Psoas muscle (tissue), 8 donors: ENCODE measurements around the gene RPS15. TPM values are rescaled to one million over a fixed set of nuclear protein-coding genes. Genes with fewer than 3 reads are reported as not detected.
A peak's percentile ranks its signal among the peaks of the same experiment; 100 is the strongest.
"Not testable (repeated sequence)": the region's sequence is repeated elsewhere in the genome, so short reads cannot be mapped to it uniquely, and the experiment has no call there.

Experiments
- ATAC-seq, 4 donors: fragments of 200-7000 bp; cut with Tn5 transposase; one replicate each; pipeline ENCODE4 v1.9.1; 2020; ENCODE audit warnings: moderate library complexity in 3 of 4, mild to moderate bottlenecking in 2 of 4
- DNase-seq, 2 donors: peaks; one replicate each; pipeline ENCODE4 v3.0.0-alpha.2; 2020
- H3K27ac ChIP-seq: fragments of 200-600 bp; one replicate; pipeline ENCODE4 v1.8.0; 2022
- H3K27me3 ChIP-seq, 3 donors: fragments of 200-600 bp in 1 of 3; one replicate each; pipeline versions ENCODE4 v1.6.1 to v1.8.0; 2013 to 2022; ENCODE audit warnings: low read length in 2 of 3, mild to moderate bottlenecking in 2 of 3, moderate library complexity in 1 of 3; ENCODE audit not compliant: insufficient read depth in 3 of 3
- H3K36me3 ChIP-seq, 2 donors: fragments of 200-600 bp in 1 of 2; one replicate each; pipeline versions ENCODE4 v1.6.1 to v1.8.0; 2013 to 2022; ENCODE audit warnings: low read depth in 1 of 2, mild to moderate bottlenecking in 1 of 2, moderate library complexity in 1 of 2; ENCODE audit not compliant: insufficient read depth in 1 of 2
- H3K4me1 ChIP-seq: fragments of 200-600 bp; one replicate; pipeline ENCODE4 v1.8.0; 2022
- H3K4me3 ChIP-seq: fragments of 200-600 bp; one replicate; pipeline ENCODE4 v1.8.0; 2022; ENCODE audit warnings: mild to moderate bottlenecking
- H3K9me3 ChIP-seq: fragments of 200-600 bp; one replicate; pipeline ENCODE4 v1.8.0; 2022
- WGBS, 3 donors: extraction: QIAGEN DNeasy Blood & Tissue Kit; methylation state at CpG; one replicate each; pipeline versions ENCODE4 v1.1.6 to v1.1.7; 2013; 5-methylcytosine and 5-hydroxymethylcytosine counted together
- intact Hi-C, 2 donors: fragments of 100-400 bp; cut with DNase I; formaldehyde crosslinking; loops; one replicate each; pipeline versions ENCODE4 v1.11.0 to v1.14.2; 2022
- polyA plus RNA-seq, 3 donors: library from polyadenylated mRNA; stranded (reverse); fragments of 200-250 nt; gene quantifications; one replicate each; pipeline ENCODE4 v1.2.3, GENCODE V29; 2013
- total RNA-seq, 4 donors: library from RNA; stranded (reverse); fragmentation: NEBNext Ultra II Directional in 2 of 4; extraction: Animal tissue kit (Norgen Biotek cat#: 25700) in 2 of 4; gene quantifications; one replicate each; pipeline versions ENCODE4 v1.2.1 to v1.2.4, GENCODE V29; 2021 to 2023
- TF ChIP-seq, protein P1 (sequence below): fragments of 200-600 bp; IDR thresholded peaks from one replicate; pipeline ENCODE4 v1.8.0; 2022; ENCODE audit warnings: antibody characterized with exemption
- donor health status: healthy with polysubstance abuse.
- donor health status: DM: no; HTN: no; CAD: no; lungs with moderate emphysema.
- donor health status: Bipolar disorder and iron deficiency.
- donor health status: healthy.
- donor health status: DM: yes; HTN: yes; CAD: no.
- donor health status: DM: no; HTN: no; CAD: no.
- donor health status: DM: no; HTN: no; CAD: no.
- donor health status: DM: yes; HTN: yes; CAD: no.

The RPS15 gene
- total and polyA plus RNA-seq, 7 donors, result 697 to 4,077 (median 992) TPM

DNA sequence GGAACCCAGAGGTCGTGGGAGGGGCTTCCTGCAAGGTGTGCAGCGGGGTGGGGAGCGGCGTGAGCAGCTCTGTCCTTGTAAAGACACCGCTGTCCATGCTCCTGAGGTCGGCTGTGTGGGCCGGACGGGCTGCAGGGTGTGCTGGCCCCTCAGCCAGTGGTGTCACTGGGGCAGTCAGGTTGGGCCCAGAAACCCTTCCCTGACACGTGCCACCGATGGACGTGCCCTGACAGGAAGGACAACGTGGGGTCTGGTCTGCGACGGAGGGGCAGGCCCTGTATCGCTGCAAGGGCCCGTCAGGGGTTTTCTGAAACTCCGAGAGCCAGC lies 4.2 kb upstream of the RPS15 start:
- peaks cover 20% of the 10 kb centered on the region for H3K4me1 ChIP-seq
- ATAC-seq (no peak), DNase-seq (no peak)
- H3K27ac ChIP-seq, result no peak overlapping the region
- peaks cover 7 to 69% of the 10 kb centered on the region in 2 donors for H3K36me3 ChIP-seq
- no peak overlapping the region for H3K4me3 ChIP-seq
- WGBS, 3 donors, result 92 to 95% (median 94%) methylated on average over 17 of the region's 17 CpGs
- TF ChIP-seq, protein P1, sequence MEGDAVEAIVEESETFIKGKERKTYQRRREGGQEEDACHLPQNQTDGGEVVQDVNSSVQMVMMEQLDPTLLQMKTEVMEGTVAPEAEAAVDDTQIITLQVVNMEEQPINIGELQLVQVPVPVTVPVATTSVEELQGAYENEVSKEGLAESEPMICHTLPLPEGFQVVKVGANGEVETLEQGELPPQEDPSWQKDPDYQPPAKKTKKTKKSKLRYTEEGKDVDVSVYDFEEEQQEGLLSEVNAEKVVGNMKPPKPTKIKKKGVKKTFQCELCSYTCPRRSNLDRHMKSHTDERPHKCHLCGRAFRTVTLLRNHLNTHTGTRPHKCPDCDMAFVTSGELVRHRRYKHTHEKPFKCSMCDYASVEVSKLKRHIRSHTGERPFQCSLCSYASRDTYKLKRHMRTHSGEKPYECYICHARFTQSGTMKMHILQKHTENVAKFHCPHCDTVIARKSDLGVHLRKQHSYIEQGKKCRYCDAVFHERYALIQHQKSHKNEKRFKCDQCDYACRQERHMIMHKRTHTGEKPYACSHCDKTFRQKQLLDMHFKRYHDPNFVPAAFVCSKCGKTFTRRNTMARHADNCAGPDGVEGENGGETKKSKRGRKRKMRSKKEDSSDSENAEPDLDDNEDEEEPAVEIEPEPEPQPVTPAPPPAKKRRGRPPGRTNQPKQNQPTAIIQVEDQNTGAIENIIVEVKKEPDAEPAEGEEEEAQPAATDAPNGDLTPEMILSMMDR, result no peak
- intact Hi-C loops, result no loop called here
- no peaks in the 10 kb centered on the region for H3K9me3 ChIP-seq
- H3K27me3 ChIP-seq, result no peaks in the 10 kb centered on the region

DNA sequence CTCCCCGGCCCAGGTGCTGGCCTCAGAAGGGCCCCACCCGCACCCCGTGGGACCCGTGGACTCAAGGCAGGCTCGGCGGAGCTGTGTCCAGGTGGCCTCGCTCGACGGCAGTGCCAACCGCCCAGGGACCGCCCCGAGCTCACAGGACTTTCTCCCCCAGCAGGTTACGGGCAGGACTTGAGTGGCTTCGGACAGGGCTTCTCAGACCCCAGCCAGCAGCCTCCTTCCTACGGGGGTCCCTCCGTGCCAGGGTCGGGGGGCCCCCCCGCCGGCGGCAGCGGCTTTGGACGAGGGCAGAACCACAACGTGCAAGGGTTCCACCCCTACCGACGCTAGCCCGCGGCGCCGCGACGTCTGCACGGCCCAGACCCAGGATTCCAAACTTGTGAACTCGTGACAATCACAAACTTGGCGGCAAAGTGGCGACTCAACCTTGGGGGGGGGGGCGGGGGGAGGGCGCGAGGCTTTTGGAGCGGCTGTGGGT lies 3.6 kb upstream of the RPS15 start:
- H3K36me3 ChIP-seq, result peaks cover 3 to 65% of the 10 kb centered on the region in 2 donors
- no peaks in the 10 kb centered on the region for H3K9me3 ChIP-seq
- no peaks in the 10 kb centered on the region for H3K27me3 ChIP-seq
- DNase-seq (no peak), ATAC-seq (no peak)
- H3K27ac ChIP-seq, result no peak overlapping the region
- WGBS, 3 donors, result 78 to 86% (median 83%) methylated on average over 36 to 39 of the region's 39 CpGs
- H3K4me3 ChIP-seq, result no peak overlapping the region
- intact Hi-C loops, result no loop called here
- TF ChIP-seq, protein P1, result no peak
- H3K4me1 ChIP-seq, result peaks cover 25% of the 10 kb centered on the region

DNA sequence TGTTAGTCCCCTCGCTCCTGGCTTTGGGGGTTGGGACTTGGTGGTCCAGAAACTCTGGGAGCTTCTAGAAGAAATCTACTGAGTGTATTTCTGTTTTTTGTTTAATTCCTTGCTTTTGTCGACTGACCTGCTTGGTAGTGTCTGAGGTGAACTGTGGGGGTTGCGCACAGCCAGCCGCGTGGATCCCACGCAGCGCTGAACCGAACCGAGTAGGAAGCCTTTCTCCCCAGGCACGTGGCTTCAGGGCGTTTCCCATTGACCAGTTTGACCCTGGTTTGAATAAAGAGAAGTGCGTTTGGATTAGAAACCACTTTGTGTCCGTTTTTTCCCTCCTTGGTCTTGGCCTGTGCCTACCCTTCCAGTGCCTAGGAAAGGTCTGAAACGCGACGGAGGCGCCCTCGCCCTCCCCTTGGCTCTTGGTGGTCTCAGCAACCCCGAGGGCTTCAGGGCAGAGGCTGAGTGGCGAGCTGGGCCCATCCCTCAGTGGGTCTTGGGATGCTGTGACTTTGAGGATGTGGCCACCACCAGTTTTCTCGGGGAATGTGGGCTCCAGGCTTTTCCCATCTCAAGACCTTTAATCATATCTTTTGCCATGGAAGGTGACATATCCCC lies 2.7 kb upstream of the RPS15 start:
- H3K27me3 ChIP-seq, result no peaks in the 10 kb centered on the region
- TF ChIP-seq, protein P1, result no peak
- ATAC-seq (no peak), DNase-seq (no peak)
- no peak overlapping the region for H3K4me3 ChIP-seq
- H3K9me3 ChIP-seq, result no peaks in the 10 kb centered on the region
- 81 to 87% (median 86%) methylated on average over 21 of the region's 21 CpGs for WGBS, 3 donors
- H3K36me3 ChIP-seq, result peaks cover 5 to 65% of the 10 kb centered on the region in 2 donors
- peaks cover 34% of the 10 kb centered on the region for H3K4me1 ChIP-seq
- intact Hi-C loops, result no loop called here
- peak overlapping the region; percentile 4 for H3K27ac ChIP-seq

DNA sequence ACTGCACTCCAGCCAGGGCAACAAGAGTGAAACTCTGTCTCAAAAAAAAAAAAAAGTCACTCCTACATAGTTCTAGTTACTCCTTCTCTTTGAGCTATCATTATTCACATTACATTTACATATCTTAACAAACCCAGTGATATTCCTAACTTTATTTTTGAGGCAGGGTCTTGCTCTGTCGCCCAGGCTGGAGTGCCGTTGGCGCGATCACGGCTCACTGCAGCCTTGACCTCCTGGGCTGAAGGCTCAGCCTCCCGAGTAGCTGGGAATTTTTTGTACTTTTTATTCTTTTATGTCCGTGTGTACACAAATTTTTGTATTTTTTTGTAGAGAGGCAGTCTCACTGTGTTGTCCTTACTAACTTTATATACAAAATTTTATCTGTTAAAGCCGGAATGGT lies 587 bp upstream of the RPS15 start:
- peak overlapping the region; percentile 99 for H3K4me3 ChIP-seq
- WGBS, 3 donors, result 44 to 53% (median 51%) methylated on average over 8 of the region's 8 CpGs
- H3K27ac ChIP-seq, result peak overlapping the region; percentile 91
- no peak for DNase-seq
- intact Hi-C loops, result no loop called here
- peaks cover 36% of the 10 kb centered on the region for H3K4me1 ChIP-seq
- no peak for ATAC-seq
- H3K27me3 ChIP-seq, result no peaks in the 10 kb centered on the region
- TF ChIP-seq, protein P1, result no peak
- H3K36me3 ChIP-seq, result peaks cover 20 to 65% of the 10 kb centered on the region in 2 donors
- H3K9me3 ChIP-seq, result no peaks in the 10 kb centered on the region

DNA sequence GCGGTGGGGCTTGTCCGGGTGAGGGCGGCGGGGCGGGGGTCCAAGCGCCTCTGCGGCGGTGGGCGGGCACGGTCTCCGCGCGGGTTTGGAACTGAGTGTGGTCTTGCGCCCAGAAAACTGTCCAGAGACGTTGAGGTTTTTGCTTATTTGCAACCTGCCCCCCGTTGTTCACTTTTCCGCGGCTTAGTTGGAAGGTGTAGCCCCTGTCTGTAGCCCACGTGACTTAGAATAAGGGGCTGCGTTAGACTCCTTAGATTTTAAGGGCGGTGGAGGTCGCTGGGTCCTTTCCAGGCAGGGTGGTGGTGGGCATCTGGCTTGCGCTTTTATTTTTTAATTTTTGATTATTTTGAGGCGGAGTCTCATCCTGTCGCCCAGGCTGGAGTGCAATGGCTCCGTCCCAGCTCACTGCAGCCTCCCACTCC lies 748 bp downstream of the RPS15 start:
- peaks cover 20 to 56% of the 10 kb centered on the region in 2 donors for H3K36me3 ChIP-seq
- intact Hi-C loops, result no loop called here
- peak overlapping the region; percentile 91 for H3K27ac ChIP-seq

DNA sequence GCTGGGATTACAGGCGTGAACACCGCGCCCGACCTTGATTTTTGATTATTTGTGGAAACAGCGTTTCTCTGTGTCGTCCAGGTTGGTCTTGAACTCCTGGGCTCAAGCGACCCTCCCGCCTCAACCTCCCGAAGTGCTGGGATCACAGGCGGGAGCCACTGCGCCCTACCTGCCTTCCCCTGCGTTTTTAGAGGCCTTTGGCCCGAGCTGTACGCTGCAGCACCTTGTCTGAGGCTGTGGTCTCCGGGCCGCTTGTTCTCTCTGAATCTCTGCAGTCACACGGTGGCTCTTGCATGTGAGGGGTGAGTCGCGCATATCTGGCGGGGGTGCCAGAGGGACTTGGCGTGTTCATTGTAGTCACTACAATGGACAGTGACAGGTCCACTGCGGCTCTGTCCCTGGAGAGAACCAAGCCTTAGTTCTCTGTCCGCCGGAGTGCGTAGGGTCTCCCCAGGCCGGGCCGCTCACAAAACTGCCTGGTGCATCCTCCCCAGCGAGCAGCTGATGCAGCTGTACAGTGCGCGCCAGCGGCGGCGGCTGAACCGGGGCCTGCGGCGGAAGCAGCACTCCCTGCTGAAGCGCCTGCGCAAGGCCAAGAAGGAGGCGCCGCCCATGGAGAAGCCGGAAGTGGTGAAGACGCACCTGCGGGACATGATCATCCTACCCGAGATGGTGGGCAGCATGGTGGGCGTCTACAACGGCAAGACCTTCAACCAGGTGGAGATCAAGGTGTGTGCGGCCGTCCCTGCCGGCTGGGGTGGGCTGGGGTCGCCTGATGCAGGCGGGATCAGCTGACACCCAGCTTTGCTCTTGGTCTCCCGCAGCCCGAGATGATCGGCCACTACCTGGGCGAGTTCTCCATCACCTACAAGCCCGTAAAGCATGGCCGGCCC lies 1.6 kb downstream of the RPS15 start:
- not testable (repeated sequence) for H3K27me3 ChIP-seq, H3K9me3 ChIP-seq, ATAC-seq, DNase-seq
- peak overlapping the region; percentile 91 for H3K27ac ChIP-seq
- H3K4me1 ChIP-seq, result peaks cover 36% of the 10 kb centered on the region
- intact Hi-C loops, result loop anchor here in 1 of 2 donors (10.0 kb wide), 1 partner anchor 155 kb away; the partner anchor contains the start of gene EFNA2
- peaks cover 17 to 48% of the 10 kb centered on the region in 2 donors for H3K36me3 ChIP-seq
- H3K4me3 ChIP-seq, result peak overlapping the region; percentile 99
- 80 to 82% (median 82%) methylated on average over 57 of the region's 57 CpGs for WGBS, 3 donors

More for the DNA sequence above, 748 bp downstream of the RPS15 start:
- Histone ChIP-seq H3K9me3 (no peaks in the 10 kb centered on the region), H3K4me3 (peak overlapping the region; percentile 99), H3K4me1 (peaks cover 36% of the 10 kb centered on the region), H3K27me3 (no peaks in the 10 kb centered on the region)
- TF ChIP-seq, protein P1, result no peak
- ATAC-seq (peak in 1 of 4 donors; percentile 12), DNase-seq (no peak)
- WGBS, 3 donors, result 2 to 3% (median 3%) methylated on average over 26 of the region's 26 CpGs
